Endothelial cell (in vitro differentiated cells): ENCODE measurements around the gene C12orf56. TPM values are rescaled to one million over a fixed set of nuclear protein-coding genes. Genes with fewer than 3 reads are reported as not detected.
A peak's percentile ranks its signal among the peaks of the same experiment; 100 is the strongest.

Experiments used
- DNase-seq: peaks from one replicate; pipeline ENCODE4 v3.0.0; 2021; ENCODE audit warnings: low spot score
- H3K27ac Mint-ChIP-seq: one replicate; pipeline ENCODE4 v1.8.0; 2021; ENCODE audit warnings: mixed read lengths, inconsistent platforms; ENCODE audit not compliant: unreplicated experiment
- H3K27me3 Mint-ChIP-seq: one replicate; pipeline ENCODE4 v1.8.0; 2021; ENCODE audit warnings: mild to moderate bottlenecking, moderate library complexity, mixed read lengths, inconsistent platforms; ENCODE audit not compliant: unreplicated experiment
- H3K36me3 Mint-ChIP-seq: one replicate; pipeline ENCODE4 v1.8.0; 2021; ENCODE audit warnings: mild to moderate bottlenecking, low read depth, mixed read lengths, inconsistent platforms; ENCODE audit not compliant: unreplicated experiment
- H3K4me1 Mint-ChIP-seq: one replicate; pipeline ENCODE4 v1.8.0; 2021; ENCODE audit warnings: mild to moderate bottlenecking, mixed read lengths, inconsistent platforms; ENCODE audit not compliant: unreplicated experiment
- H3K4me3 Mint-ChIP-seq: one replicate; pipeline ENCODE4 v1.8.0; 2021; ENCODE audit warnings: mild to moderate bottlenecking, mixed read lengths, inconsistent platforms; ENCODE audit not compliant: unreplicated experiment
- H3K9me3 Mint-ChIP-seq: one replicate; pipeline ENCODE4 v1.8.0; 2021; ENCODE audit warnings: mixed read lengths, inconsistent platforms; ENCODE audit not compliant: unreplicated experiment
- CTCF ChIP-seq: fragments of 200-600 bp; sonication (generic); IDR thresholded peaks from one replicate; pipeline ENCODE4 v1.5.0; 2021; ENCODE audit warnings: antibody characterized with exemption; ENCODE audit not compliant: unreplicated experiment
- total RNA-seq: library from RNA; stranded (reverse); fragmentation: NEBNext Ultra II Directional; extraction: Animal tissue kit (Norgen Biotek cat#: 25700); gene quantifications from one replicate; pipeline ENCODE4 v1.2.1, GENCODE V29; 2021; ENCODE audit not compliant: unreplicated experiment

Gene C12orf56
- total RNA-seq, 1 donor from 2014 or later: 0.62 TPM

- H3K27me3 Mint-ChIP-seq: no peaks in the 10 kb centered on the region
- H3K4me1 Mint-ChIP-seq: peaks cover 2% of the 10 kb centered on the region
- no peak overlapping the region for H3K4me3 Mint-ChIP-seq
- H3K27ac Mint-ChIP-seq: no peak overlapping the region
- no peak for TF ChIP-seq CTCF
- no peak for DNase-seq
- H3K36me3 Mint-ChIP-seq: peaks cover 19% of the 10 kb centered on the region
- H3K9me3 Mint-ChIP-seq: no peaks in the 10 kb centered on the region
Measured at GRCh38 chr12:64412459-64412858, 21.9 kb upstream of the C12orf56 start.

GRCh38 chr12:64411427-64411826 is 20.9 kb upstream of the C12orf56 start:
- H3K36me3 Mint-ChIP-seq: peaks cover 15% of the 10 kb centered on the region
- TF ChIP-seq CTCF: no peak
- H3K9me3 Mint-ChIP-seq: no peaks in the 10 kb centered on the region
- H3K27me3 Mint-ChIP-seq: no peaks in the 10 kb centered on the region
- no peak for DNase-seq
- peaks cover 5% of the 10 kb centered on the region for H3K4me1 Mint-ChIP-seq
- no peak overlapping the region for H3K4me3 Mint-ChIP-seq
- no peak overlapping the region for H3K27ac Mint-ChIP-seq

GRCh38 chr12:64407342-64408223 is 17.0 kb upstream of the C12orf56 start:
- H3K9me3 Mint-ChIP-seq: no peaks in the 10 kb centered on the region
- peaks cover 5% of the 10 kb centered on the region for H3K4me1 Mint-ChIP-seq
- DNase-seq: no peak
- TF ChIP-seq CTCF: no peak
- no peak overlapping the region for H3K4me3 Mint-ChIP-seq
- H3K27ac Mint-ChIP-seq: peak overlapping the region; percentile 6
- peaks cover 4% of the 10 kb centered on the region for H3K27me3 Mint-ChIP-seq
- peaks cover 11% of the 10 kb centered on the region for H3K36me3 Mint-ChIP-seq

- TF ChIP-seq CTCF: no peak
- H3K27me3 Mint-ChIP-seq: peaks cover 4% of the 10 kb centered on the region
- H3K27ac Mint-ChIP-seq: peak overlapping the region; percentile 86
- no peaks in the 10 kb centered on the region for H3K9me3 Mint-ChIP-seq
- DNase-seq: peak; percentile 52
- no peaks in the 10 kb centered on the region for H3K36me3 Mint-ChIP-seq
- H3K4me1 Mint-ChIP-seq: peaks cover 5% of the 10 kb centered on the region
- H3K4me3 Mint-ChIP-seq: peak overlapping the region; percentile 92
Measured at GRCh38 chr12:64404470-64405256, 14.1 kb upstream of the C12orf56 start.
